Measurements from ENCODE around the gene AJUBA.
"Not testable (repeated sequence)": the region's sequence is repeated elsewhere in the genome, so short reads cannot be mapped to it uniquely, and the experiment has no call there.

The AJUBA gene

GRCh38 chr14:22966783-22967269, 15.5 kb downstream of the AJUBA start:
- in situ Hi-C loops (cut with HindIII; ENCODE audit: low pct_ligation_motif_present, low pct_unique_long_range_greater_than_20kb, low sequenced_read_pairs): no loop called here
- no peak for DNase-seq

DNA sequence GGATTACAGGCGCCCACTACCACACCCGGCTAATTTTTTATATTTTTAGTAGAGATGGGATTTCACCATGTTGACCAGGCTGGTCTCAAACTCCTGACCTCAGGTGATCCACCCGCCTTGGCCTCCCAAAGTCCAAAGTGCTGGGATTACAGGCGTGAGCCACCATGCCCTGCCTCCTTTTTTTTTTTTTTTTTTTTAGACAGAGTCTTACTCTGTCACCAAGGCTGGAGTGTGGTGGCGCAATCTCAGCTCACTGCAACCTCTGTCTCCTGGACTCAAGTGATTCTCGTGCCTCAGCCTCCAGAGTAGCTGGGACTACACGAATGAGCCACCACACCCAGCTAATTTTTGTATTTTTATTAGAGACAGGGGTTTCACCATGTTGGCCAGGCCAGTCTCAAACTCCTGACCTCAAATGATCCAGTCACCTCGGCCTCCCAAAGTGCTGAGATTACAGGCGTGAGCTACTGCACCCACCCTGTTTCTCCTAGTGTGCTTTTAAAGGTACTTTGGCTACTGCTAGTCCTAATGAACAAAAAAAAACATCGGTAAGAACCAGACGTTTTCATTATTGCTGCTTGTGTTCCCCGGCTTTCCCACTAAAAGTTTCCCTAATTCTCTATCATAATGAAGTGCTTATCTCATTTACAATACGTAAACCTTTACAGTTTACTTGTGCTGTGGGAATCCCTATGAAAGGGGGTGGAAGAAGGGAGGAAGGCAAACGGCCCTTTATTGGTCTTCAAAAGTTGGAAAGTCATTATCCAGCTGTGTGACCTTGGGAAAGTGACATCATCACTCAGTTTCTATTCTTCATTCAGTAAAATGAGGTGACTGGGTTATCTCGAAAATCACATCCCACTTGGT, 16.2 kb downstream of the AJUBA start:
- DNase-seq; in situ Hi-C loops (cut with HindIII; ENCODE audit: low pct_ligation_motif_present, low pct_unique_long_range_greater_than_20kb, low sequenced_read_pairs): not testable (repeated sequence)

DNA sequence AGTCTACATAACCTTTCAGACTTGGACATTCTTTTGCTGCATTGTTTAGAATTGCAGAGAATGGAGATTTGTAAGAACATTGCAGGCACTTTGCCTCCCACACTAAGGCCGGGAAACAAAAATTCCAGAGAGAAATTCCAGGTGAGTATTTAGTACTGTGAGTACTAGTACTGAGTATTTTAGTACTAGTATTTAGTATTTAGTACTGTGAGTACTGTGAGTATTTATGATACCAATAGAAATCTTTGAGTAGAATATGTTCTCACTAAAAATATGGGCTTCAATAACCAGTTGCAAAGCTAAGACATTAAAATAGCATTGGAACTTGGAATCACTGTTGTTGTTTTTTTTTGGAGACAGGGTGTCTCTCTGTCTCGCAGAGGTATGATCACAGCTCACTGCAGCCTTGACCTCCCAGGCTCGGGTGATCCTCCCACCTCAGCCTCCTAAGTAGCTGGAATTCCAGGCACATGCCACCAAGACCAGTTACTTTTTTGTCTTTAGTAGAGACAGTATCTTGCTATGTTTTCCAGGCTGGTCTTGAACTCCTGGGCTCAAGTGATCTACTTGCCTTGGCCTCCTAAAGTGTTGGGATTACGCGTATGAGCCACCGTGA, 20.2 kb downstream of the AJUBA start:
- no peak for DNase-seq
- in situ Hi-C loops (cut with HindIII; ENCODE audit: low pct_ligation_motif_present, low pct_unique_long_range_greater_than_20kb, low sequenced_read_pairs): no loop called here

GRCh38 chr14:22955702-22956569, 26.4 kb downstream of the AJUBA start:
- in situ Hi-C loops (cut with HindIII; ENCODE audit: low pct_ligation_motif_present, low pct_unique_long_range_greater_than_20kb, low sequenced_read_pairs): no loop called here
- DNase-seq: no peak

DNA sequence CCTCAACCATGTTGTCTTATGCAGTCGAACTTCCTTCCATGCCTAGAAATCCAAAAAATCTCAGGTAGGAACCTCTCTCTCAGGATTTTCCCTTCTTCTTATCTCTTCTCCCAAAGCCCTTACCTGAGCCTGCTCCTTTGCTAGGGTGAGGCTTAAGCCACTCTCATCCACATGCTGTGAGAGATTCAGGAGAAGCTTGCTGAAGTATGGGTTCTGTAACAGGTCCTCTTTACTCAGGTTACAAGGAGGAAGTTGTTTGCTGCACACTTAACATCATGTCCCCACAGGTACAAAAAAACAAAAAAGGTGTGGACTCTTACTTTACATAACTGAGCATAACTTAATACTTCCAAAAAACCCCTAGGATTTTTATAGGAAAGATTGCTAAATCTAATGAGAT, 29.9 kb downstream of the AJUBA start:
- no peak for DNase-seq
- in situ Hi-C loops (cut with HindIII; ENCODE audit: low pct_ligation_motif_present, low pct_unique_long_range_greater_than_20kb, low sequenced_read_pairs): no loop called here

GRCh38 chr14:22951795-22952194, 30.6 kb downstream of the AJUBA start:
- in situ Hi-C loops (cut with HindIII; ENCODE audit: low pct_ligation_motif_present, low pct_unique_long_range_greater_than_20kb, low sequenced_read_pairs); DNase-seq: not testable (repeated sequence)

GRCh38 chr14:22945642-22946041, 36.7 kb downstream of the AJUBA start:
- in situ Hi-C loops (cut with HindIII; ENCODE audit: low pct_ligation_motif_present, low pct_unique_long_range_greater_than_20kb, low sequenced_read_pairs): no loop called here
- no peak for DNase-seq

GRCh38 chr14:22939684-22940083, 42.7 kb downstream of the AJUBA start:
- DNase-seq: no peak
- in situ Hi-C loops (cut with HindIII; ENCODE audit: low pct_ligation_motif_present, low pct_unique_long_range_greater_than_20kb, low sequenced_read_pairs): no loop called here

GRCh38 chr14:22935156-22935555, 47.2 kb downstream of the AJUBA start:
- no peak for DNase-seq
- in situ Hi-C loops (cut with HindIII; ENCODE audit: low pct_ligation_motif_present, low pct_unique_long_range_greater_than_20kb, low sequenced_read_pairs): no loop called here

- in situ Hi-C loops (cut with HindIII; ENCODE audit: low pct_ligation_motif_present, low pct_unique_long_range_greater_than_20kb, low sequenced_read_pairs): no loop called here
- no peak for DNase-seq
These were observed 50.2 kb downstream of the AJUBA start for GRCh38 chr14:22932146-22932545.

DNA sequence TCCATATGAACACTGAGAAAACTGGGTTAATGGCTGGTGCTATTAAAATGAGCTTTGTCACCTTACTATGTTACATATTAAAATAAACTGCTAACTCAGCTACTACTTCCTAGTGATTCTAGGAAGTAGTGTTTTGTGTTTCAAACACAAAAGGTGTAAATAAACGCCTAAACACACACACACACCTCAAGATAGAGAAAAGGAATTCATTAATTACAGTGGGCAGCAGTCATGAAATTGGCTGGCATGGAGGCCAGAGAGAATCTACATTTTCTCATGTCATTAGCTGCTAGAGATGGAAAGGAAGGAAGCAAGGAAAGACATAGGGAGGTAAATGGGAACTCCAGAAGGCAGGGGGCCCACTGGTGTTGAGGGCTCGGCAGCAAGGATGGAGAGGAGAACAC, 52.4 kb downstream of the AJUBA start:
- in situ Hi-C loops (cut with HindIII; ENCODE audit: low pct_ligation_motif_present, low pct_unique_long_range_greater_than_20kb, low sequenced_read_pairs): no loop called here
- no peak for DNase-seq

DNA sequence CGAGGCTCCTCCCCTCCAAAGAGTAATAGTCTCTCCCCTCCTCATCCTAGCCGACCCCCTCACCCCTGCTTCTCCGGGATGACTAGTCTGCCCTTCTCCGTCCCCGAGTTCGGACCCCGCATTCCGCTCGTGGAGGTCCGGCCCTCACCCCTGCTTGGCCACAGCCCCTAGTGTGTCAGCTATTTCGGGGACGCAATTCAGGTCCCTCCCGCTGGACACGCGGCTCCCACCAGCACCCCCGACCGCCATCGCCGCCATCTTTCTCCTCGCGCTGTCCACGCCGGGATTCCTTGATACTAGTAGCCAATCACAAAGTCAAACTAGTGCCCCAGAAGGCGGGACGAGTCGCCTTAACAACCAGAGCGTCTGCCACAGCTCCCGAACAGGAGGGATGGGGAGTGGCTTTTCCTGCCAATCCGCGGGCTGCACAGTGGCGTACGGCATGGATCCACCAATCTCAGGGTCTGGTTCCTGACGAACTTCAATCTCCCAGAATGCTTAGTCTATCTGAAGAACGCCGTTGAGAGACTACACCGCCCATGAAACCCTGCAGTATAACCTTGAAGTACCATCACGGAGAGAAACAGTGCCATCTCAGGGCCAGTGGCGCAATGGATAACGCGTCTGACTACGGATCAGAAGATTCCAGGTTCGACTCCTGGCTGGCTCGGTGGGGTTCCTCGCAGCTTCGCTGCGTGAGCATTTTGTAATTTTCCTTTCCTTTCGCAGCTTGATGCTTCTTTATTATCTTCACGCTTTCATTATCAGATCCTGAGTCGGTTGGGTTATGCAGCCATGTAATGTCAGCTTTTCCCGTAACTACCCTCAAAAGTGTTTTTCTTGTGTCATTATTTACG, 53.0 kb downstream of the AJUBA start, which contains the start of gene PRMT5:
Gene PRMT5, minus strand, starts transcription at position 273 of the 857 bp plus-strand sequence. Its CDS starts 15 bp downstream, at position 258.
- DNase-seq: peak; percentile 98
- in situ Hi-C loops (cut with HindIII; ENCODE audit: low pct_ligation_motif_present, low pct_unique_long_range_greater_than_20kb, low sequenced_read_pairs): no loop called here

- in situ Hi-C loops (cut with HindIII; ENCODE audit: low pct_ligation_motif_present, low pct_unique_long_range_greater_than_20kb, low sequenced_read_pairs): no loop called here
- DNase-seq: no peak
These were observed 53.9 kb downstream of the AJUBA start for GRCh38 chr14:22928237-22929103.

DNA sequence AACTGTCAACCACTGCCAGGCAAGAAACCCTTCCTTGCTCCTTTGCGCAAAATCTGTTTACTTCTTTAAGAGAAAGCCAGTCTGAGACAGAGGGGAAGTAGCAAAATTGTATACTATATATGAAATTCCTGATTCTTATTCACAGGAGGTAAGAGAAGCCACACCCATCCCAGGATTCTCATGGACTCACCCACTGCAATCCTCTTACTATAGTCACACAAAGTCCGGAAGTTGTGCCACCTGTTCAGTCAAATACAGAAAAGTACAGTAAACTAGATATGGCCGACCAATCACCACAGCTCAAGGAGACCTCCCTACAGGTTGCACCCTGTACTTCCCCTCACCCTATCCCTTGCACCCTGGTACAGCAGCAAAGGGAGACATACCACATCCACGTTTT, 56.0 kb downstream of the AJUBA start:
- in situ Hi-C loops (cut with HindIII; ENCODE audit: low pct_ligation_motif_present, low pct_unique_long_range_greater_than_20kb, low sequenced_read_pairs): no loop called here
- no peak for DNase-seq

GRCh38 chr14:22925513-22925912, 56.8 kb downstream of the AJUBA start:
- no peak for DNase-seq
- in situ Hi-C loops (cut with HindIII; ENCODE audit: low pct_ligation_motif_present, low pct_unique_long_range_greater_than_20kb, low sequenced_read_pairs): no loop called here

GRCh38 chr14:22923746-22924145, 58.6 kb downstream of the AJUBA start:
- in situ Hi-C loops (cut with HindIII; ENCODE audit: low pct_ligation_motif_present, low pct_unique_long_range_greater_than_20kb, low sequenced_read_pairs): no loop called here
- DNase-seq: no peak

- in situ Hi-C loops (cut with HindIII; ENCODE audit: low pct_ligation_motif_present, low pct_unique_long_range_greater_than_20kb, low sequenced_read_pairs): no loop called here
- no peak for DNase-seq
These were observed 60.1 kb downstream of the AJUBA start for GRCh38 chr14:22922294-22922693.

All from ACHN (cell line).